Heart right ventricle (tissue), 16 donors: ENCODE data around the gene KIF16B. TPM values are rescaled to one million over a fixed set of nuclear protein-coding genes. Genes with fewer than 3 reads are reported as not detected.
"Not testable (repeated sequence)": the region's sequence is repeated elsewhere in the genome, so short reads cannot be mapped to it uniquely, and the experiment has no call there.

Source experiments
- ATAC-seq, 8 donors: fragments of 200-7000 bp; cut with Tn5 transposase; one replicate each; pipeline ENCODE4 v1.9.1; 2020; ENCODE audit warnings: mild to moderate bottlenecking in 8 of 8, moderate library complexity in 8 of 8, moderate number of reproducible peaks in 1 of 8
- DNase-seq, 2 donors: peaks; one replicate each; pipeline ENCODE4 v3.0.0-alpha.2; 2020
- H3K27ac ChIP-seq, 10 donors: fragments of 200-600 bp; sonication (generic) in 2 of 10; one replicate each; pipeline versions ENCODE4 v1.5.0 to v1.8.0; 2020 to 2022; ENCODE audit warnings: mild to moderate bottlenecking in 3 of 10
- H3K27me3 ChIP-seq, 7 donors: fragments of 200-600 bp; one replicate each; pipeline ENCODE4 v1.8.0; 2021 to 2022; ENCODE audit warnings: mild to moderate bottlenecking in 2 of 7
- H3K36me3 ChIP-seq, 9 donors: fragments of 200-600 bp; sonication (generic) in 1 of 9; one replicate each; pipeline versions ENCODE4 v1.5.0 to v1.8.0; 2020 to 2022; ENCODE audit warnings: mild to moderate bottlenecking in 2 of 9
- H3K4me1 ChIP-seq, 9 donors: fragments of 200-600 bp; sonication (generic) in 1 of 9; one replicate each; pipeline versions ENCODE4 v1.5.0 to v1.8.0; 2020 to 2022; ENCODE audit warnings: mild to moderate bottlenecking in 4 of 9
- H3K4me3 ChIP-seq, 10 donors: fragments of 200-600 bp; sonication (generic) in 2 of 10; one replicate each; pipeline versions ENCODE4 v1.5.0 to v1.8.0; 2020 to 2022; ENCODE audit warnings: mild to moderate bottlenecking in 7 of 10, moderate library complexity in 2 of 10
- H3K9me3 ChIP-seq, 11 donors: fragments of 200-600 bp in 10 of 11; sonication (generic) in 2 of 11; one replicate each; pipeline versions ENCODE4 v1.5.0 to v1.8.0; 2013 to 2022; ENCODE audit warnings: mild to moderate bottlenecking in 2 of 11, control low read depth in 1 of 11, moderate library complexity in 1 of 11
- WGBS, 2 donors: extraction: QIAGEN DNeasy Blood & Tissue Kit; methylation state at CpG; one replicate each; pipeline ENCODE4 v1.1.7; 2013; ENCODE audit warnings: inconsistent platforms in 1 of 2; 5-methylcytosine and 5-hydroxymethylcytosine counted together
- intact Hi-C, 10 donors: fragments of 100-400 bp; cut with DNase I; formaldehyde crosslinking; loops; one replicate each; pipeline versions ENCODE4 v1.11.1 to v1.14.2; 2022
- polyA plus RNA-seq, 2 donors: library from polyadenylated mRNA; stranded (reverse); fragments of 200-250 nt; gene quantifications; one replicate each; pipeline ENCODE4 v1.2.3, GENCODE V29; 2013
- total RNA-seq, 10 donors: library from RNA; stranded (reverse); fragmentation: NEBNext Ultra II Directional in 3 of 10; extraction: Animal tissue kit (Norgen Biotek cat#: 25700) in 3 of 10; gene quantifications; one replicate each; pipeline versions ENCODE4 v1.2.1 to v1.2.4, GENCODE V29; 2021 to 2023
- TF ChIP-seq, protein P1 (sequence below), 9 donors: fragments of 200-600 bp; sonication (generic) in 2 of 9; IDR thresholded peaks; one replicate each; pipeline versions ENCODE4 v1.5.0 to v1.8.0; 2021 to 2022; ENCODE audit warnings: antibody characterized with exemption in 9 of 9, mild to moderate bottlenecking in 5 of 9, moderate library complexity in 1 of 9
- donor health status: Arrhythmogenic right ventricular cardiomyopathy.
- donor health status: ischemic (EF 13 %, LVEDD 7.1; RV severe dilation, severe dysfunction).
- donor health status: healthy with polysubstance abuse.
- donor health status: DM: no; HTN: yes; CAD: no.
- donor health status: DM: no; HTN: no; CAD: no.
- donor health status: ischemic (EF 25% LVEDD 6.9; RV normal size, moderate dysfunction).
- donor health status: ischemic (EF 25% LVEDD 5.7; RV mildly dilated, moderate dysfunction).
- donor health status: healthy.
- donor health status: DM: yes; HTN: yes; CAD: no.
- donor health status: Ischemic cardiomyopathy.
- donor health status: ischemic (EF 35%, LVEDD 5.7; RV mildly dilated, moderate dysfunction).
- donor health status: nonischemic (EF 11% LVEDD 7.7; RV severe dilation, severe dysfunction).
- donor health status: DM: yes; HTN: yes; CAD: no.
- donor health status: PGD.
- donor health status: ischemic (EF 29% LVEDD 5.4; RV normal size, mild dysfunction).
- donor health status: nonischemic (EF 23%, LVEDD 6.1; RV moderate dilation, normal function).

Gene KIF16B
- total and polyA plus RNA-seq, 12 donors, result 9.7 to 22.5 (median 17.9) TPM

- Histone ChIP-seq H3K27me3 (no peaks in the 10 kb centered on the region), H3K4me1 (no peaks in the 10 kb centered on the region), H3K4me3 (no peak overlapping the region), H3K27ac (no peak overlapping the region), H3K36me3 (no peaks in the 10 kb centered on the region), H3K9me3 (no peaks in the 10 kb centered on the region)
- intact Hi-C loops, result no loop called here
- no peak for DNase-seq
- 84 to 94% methylated on average over 4 of the region's 4 CpGs for WGBS, 2 donors
- no peak for ATAC-seq
- TF ChIP-seq, protein P1, sequence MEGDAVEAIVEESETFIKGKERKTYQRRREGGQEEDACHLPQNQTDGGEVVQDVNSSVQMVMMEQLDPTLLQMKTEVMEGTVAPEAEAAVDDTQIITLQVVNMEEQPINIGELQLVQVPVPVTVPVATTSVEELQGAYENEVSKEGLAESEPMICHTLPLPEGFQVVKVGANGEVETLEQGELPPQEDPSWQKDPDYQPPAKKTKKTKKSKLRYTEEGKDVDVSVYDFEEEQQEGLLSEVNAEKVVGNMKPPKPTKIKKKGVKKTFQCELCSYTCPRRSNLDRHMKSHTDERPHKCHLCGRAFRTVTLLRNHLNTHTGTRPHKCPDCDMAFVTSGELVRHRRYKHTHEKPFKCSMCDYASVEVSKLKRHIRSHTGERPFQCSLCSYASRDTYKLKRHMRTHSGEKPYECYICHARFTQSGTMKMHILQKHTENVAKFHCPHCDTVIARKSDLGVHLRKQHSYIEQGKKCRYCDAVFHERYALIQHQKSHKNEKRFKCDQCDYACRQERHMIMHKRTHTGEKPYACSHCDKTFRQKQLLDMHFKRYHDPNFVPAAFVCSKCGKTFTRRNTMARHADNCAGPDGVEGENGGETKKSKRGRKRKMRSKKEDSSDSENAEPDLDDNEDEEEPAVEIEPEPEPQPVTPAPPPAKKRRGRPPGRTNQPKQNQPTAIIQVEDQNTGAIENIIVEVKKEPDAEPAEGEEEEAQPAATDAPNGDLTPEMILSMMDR (IDR thresholded peaks at IDR 0.05), result no peak
Measured at GRCh38 chr20:16228722-16229121, 344.5 kb downstream of the KIF16B start.

- H3K27ac ChIP-seq, ATAC-seq, H3K4me1 ChIP-seq, H3K36me3 ChIP-seq, H3K27me3 ChIP-seq, intact Hi-C loops, H3K4me3 ChIP-seq, H3K9me3 ChIP-seq: not testable (repeated sequence)
- 84 to 93% methylated on average over 12 to 15 of the region's 27 CpGs for WGBS, 2 donors
- DNase-seq, result peak in 1 of 2 donors; percentile 13
Measured at GRCh38 chr20:16226961-16227360, 346.3 kb downstream of the KIF16B start.

GRCh38 chr20:16224836-16225235 lies 348.4 kb downstream of the KIF16B start:
- Histone ChIP-seq H3K36me3 (no peaks in the 10 kb centered on the region), H3K9me3 (peaks cover 0 to 11% (median 0%) of the 10 kb centered on the region in 11 donors), H3K4me1 (no peaks in the 10 kb centered on the region), H3K27ac (no peak overlapping the region), H3K4me3 (no peak overlapping the region), H3K27me3 (no peaks in the 10 kb centered on the region)
- intact Hi-C loops, result no loop called here
- TF ChIP-seq, protein P1 (IDR thresholded peaks at IDR 0.05), result no peak
- 66 to 69% methylated on average over 3 of the region's 3 CpGs for WGBS, 2 donors
- DNase-seq (no peak), ATAC-seq (no peak)

DNA sequence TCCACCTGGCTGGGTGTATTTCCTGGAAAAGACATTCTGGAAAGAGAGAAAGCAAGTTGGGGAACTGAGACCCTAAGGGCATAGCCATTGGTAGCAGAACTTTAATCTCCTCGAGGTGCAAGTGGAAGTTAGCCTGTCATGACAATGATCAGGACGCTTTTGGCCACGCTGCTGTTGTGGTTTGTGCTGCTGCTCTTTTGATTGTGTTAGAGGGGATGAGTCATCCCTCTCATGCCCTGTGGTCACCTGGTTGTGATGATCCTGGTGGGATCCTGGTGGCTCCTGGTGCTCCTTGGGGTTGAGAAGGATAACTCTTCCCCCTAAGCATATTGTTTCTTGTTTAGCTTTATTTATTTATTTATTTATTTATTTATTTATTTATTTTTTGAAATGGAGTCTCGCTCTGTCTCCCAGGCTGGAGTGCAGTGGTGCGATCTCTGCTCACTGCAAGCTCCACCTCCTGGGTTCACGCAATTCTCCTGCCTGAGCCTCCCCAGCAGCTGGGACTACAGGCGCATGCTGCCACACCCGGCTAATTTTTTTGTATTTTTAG lies 350.3 kb downstream of the KIF16B start:
- Histone ChIP-seq H3K4me1 (peaks cover 0 to 5% (median 0%) of the 10 kb centered on the region in 9 donors), H3K27ac (no peak overlapping the region), H3K4me3 (no peak overlapping the region), H3K9me3 (peaks cover 0 to 11% (median 0%) of the 10 kb centered on the region in 11 donors), H3K36me3 (no peaks in the 10 kb centered on the region), H3K27me3 (no peaks in the 10 kb centered on the region)
- 92 to 94% methylated on average over 8 of the region's 8 CpGs for WGBS, 2 donors
- no peak for DNase-seq
- intact Hi-C loops, result no loop called here
- TF ChIP-seq, protein P1 (IDR thresholded peaks at IDR 0.05), result no peak
- no peak for ATAC-seq

Other genes starting within 250 kb of the KIF16B start
- gene SNRPB2, start 156.6 kb upstream of the KIF16B start, total RNA-seq, result 10 to 100 TPM; 28.8 to 40.3 (median 32.2) TPM
- 10 to 100 TPM; 30.0 to 49.2 TPM for gene SNRPB2, start 156.6 kb upstream of the KIF16B start, polyA plus RNA-seq
- not detected for gene OTOR, start 174.9 kb upstream of the KIF16B start, total RNA-seq
- gene OTOR, start 174.9 kb upstream of the KIF16B start, polyA plus RNA-seq, result not detected